ENCODE data around the gene RNF207. TPM values are rescaled to one million over a fixed set of nuclear protein-coding genes. Genes with fewer than 3 reads are reported as not detected.

RNF207 gene
- total and polyA plus RNA-seq, 2 of the 13 experiments (the other 11 are each of a cell fraction or from before 2014, with no cell fraction given): 9.8 to 15.9 TPM

- ATAC-seq (no peak), DNase-seq (ENCODE audit: low spot score) (no peak), FAIRE-seq (no peak)
- H3K9ac ChIP-seq (ENCODE audit: insufficient read depth, low read depth, low read length): no peak overlapping the region
- in situ Hi-C loops (cut with HindIII; ENCODE audit: extremely low pct_ligation_motif_present, low pct_unique_long_range_greater_than_20kb) (no loop called here), intact Hi-C loops (cut with micrococcal nuclease; ENCODE audit: unreplicated experiment) (no loop called here)
- TF ChIP-seq ZNF768 (CRISPR knock-in tag; IDR thresholded peaks at IDR 0.05) (no peak), ZNF337 (CRISPR knock-in tag; IDR thresholded peaks at IDR 0.05; ENCODE audit: borderline replicate concordance, low read depth) (no peak), POLR2G (IDR thresholded peaks at IDR 0.05; ENCODE audit: low read depth, low read length) (no peak), TERF1 (CRISPR knock-in tag; IDR thresholded peaks at IDR 0.05) (no peak), ZBTB44 (CRISPR knock-in tag; IDR thresholded peaks at IDR 0.05) (no peak), SIX1 (CRISPR knock-in tag; IDR thresholded peaks at IDR 0.05; ENCODE audit: borderline replicate concordance) (no peak), KIAA2018 (CRISPR knock-in tag; IDR thresholded peaks at IDR 0.05; ENCODE audit: borderline replicate concordance) (no peak), CSRNP1 (CRISPR knock-in tag; IDR thresholded peaks at IDR 0.05) (no peak), KMT2A (CRISPR knock-in tag; IDR thresholded peaks at IDR 0.05) (no peak)
- TF ChIP-seq, protein P1, sequence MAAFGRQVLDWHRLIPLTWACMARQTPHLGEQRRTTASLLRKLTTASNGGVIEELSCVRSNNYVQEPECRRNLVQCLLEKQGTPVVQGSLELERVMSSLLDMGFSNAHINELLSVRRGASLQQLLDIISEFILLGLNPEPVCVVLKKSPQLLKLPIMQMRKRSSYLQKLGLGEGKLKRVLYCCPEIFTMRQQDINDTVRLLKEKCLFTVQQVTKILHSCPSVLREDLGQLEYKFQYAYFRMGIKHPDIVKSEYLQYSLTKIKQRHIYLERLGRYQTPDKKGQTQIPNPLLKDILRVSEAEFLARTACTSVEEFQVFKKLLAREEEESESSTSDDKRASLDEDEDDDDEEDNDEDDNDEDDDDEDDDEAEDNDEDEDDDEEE (CRISPR knock-in tag; IDR thresholded peaks at IDR 0.05): no peak
- no peak overlapping the region for H2AFZ ChIP-seq (ENCODE audit: low read length)
- WGBS (ENCODE audit: low lambda C conversion rate): 42% methylated on average over 2 of the region's 4 CpGs
- H3K79me2 ChIP-seq (ENCODE audit: insufficient read depth, low read length): no peaks in the 10 kb centered on the region
- H3K36me3 ChIP-seq (replicated peaks in 1 of 2; ENCODE audit: control insufficient read depth in 1 of 2, insufficient read depth in 2 of 2, low read length in 2 of 2): no peaks in the 10 kb centered on the region
- no peak overlapping the region for H3K27ac ChIP-seq (ENCODE audit: extremely low read length, insufficient read depth, low read length)
- POLR2A ChIA-PET: interaction anchor here (1.1 kb wide), 1 partner anchor 12 kb away, joined by 3 read pairs; no protein-coding TSS in a partner anchor
- BruUV-seq (replicated peaks): no TSS peak
- CTCF ChIA-PET (ENCODE audit: low intra/inter-chr PET ratio, low total read pairs): no interaction called here
- H4K20me1 ChIP-seq (ENCODE audit: insufficient read depth, low read length): no peaks in the 10 kb centered on the region
- no peaks in the 10 kb centered on the region for H3K9me3 ChIP-seq (ENCODE audit: low read length)
- no peak overlapping the region for H3K4me3 ChIP-seq (replicated peaks in 1 of 3; ENCODE audit: insufficient read depth in 1 of 3, low read depth in 2 of 3, low read length in 3 of 3)
- peaks cover 7% of the 10 kb centered on the region for H3K4me1 ChIP-seq (ENCODE audit: insufficient read depth, low read length)
- no peak overlapping the region for H3K4me2 ChIP-seq (ENCODE audit: low read depth, low read length)
- peaks cover 8 to 42% of the 10 kb centered on the region in 2 experiments; a peak in 4 of 5 replicates for H3K27me3 ChIP-seq (ENCODE audit: control insufficient read depth in 1 of 2, insufficient read depth in 2 of 2, low read length in 2 of 2)
Observed at GRCh38 chr1:6252374-6252710, 46.4 kb downstream of the RNF207 start.
